ENCODE data around the gene OPCML. TPM values are rescaled to one million over a fixed set of nuclear protein-coding genes. Genes with fewer than 3 reads are reported as not detected.

Gene OPCML
- total RNA-seq, 1 experiment from 2014 or later = 0.94 TPM

- Histone ChIP-seq H4K20me1 (ENCODE audit: control insufficient read depth, insufficient read depth, insufficient read length) (no peaks in the 10 kb centered on the region), H3K18ac (ENCODE audit: insufficient read length, low read depth, low read length) (no peak overlapping the region), H3K23me2 (ENCODE audit: insufficient read length, low read depth, low read length, poor library complexity, severe bottlenecking) (peaks cover 17% of the 10 kb centered on the region), H4K8ac (replicated peaks; ENCODE audit: insufficient read length, low read depth, low read length) (no peak overlapping the region), H3K27me3 (ENCODE audit: insufficient read depth, low read length) (no peaks in the 10 kb centered on the region), H2BK5ac (ENCODE audit: insufficient read length, low read length) (no peak overlapping the region), H3K9me3 (ENCODE audit: control insufficient read depth, low read depth, low read length) (no peaks in the 10 kb centered on the region), H3K23ac (ENCODE audit: insufficient read length, low read depth, low read length) (no peak overlapping the region), H2BK15ac (ENCODE audit: low read depth, low read length) (no peak overlapping the region), H3K56ac (ENCODE audit: insufficient read length, low read depth, low read length) (no peak overlapping the region), H4K91ac (ENCODE audit: insufficient read length, low read depth, low read length) (no peak overlapping the region), H3K14ac (ENCODE audit: insufficient read depth, low read length) (no peak overlapping the region), H2AFZ (ENCODE audit: low read length) (no peak overlapping the region), H2BK12ac (ENCODE audit: insufficient read length, low read depth, low read length) (no peak overlapping the region), H3K4me2 (ENCODE audit: insufficient read depth, insufficient read length, low read length) (no peak overlapping the region), H3K9ac (ENCODE audit: extremely low read depth, insufficient read length, low read length) (no peak overlapping the region), H2BK120ac (ENCODE audit: low read depth, low read length, poor library complexity, severe bottlenecking) (no peak overlapping the region), H3K79me1 (ENCODE audit: insufficient read depth, low read depth, low read length, poor library complexity, severe bottlenecking) (no peaks in the 10 kb centered on the region), H4K5ac (ENCODE audit: insufficient read length, low read depth, low read length) (no peak overlapping the region), H2AK5ac (ENCODE audit: insufficient read length, low read length) (no peak overlapping the region), H3T11ph (ENCODE audit: low read length) (no peak overlapping the region), H3K27ac (ENCODE audit: insufficient read length, low read depth, low read length) (no peak overlapping the region), H2BK20ac (ENCODE audit: low read depth, low read length, poor library complexity, severe bottlenecking) (no peak overlapping the region), H3K4ac (ENCODE audit: low read depth, low read length) (no peak overlapping the region), H3K79me2 (ENCODE audit: insufficient read depth, low read length) (no peaks in the 10 kb centered on the region), H3K4me1 (ENCODE audit: insufficient read depth, low read length) (peaks cover 13% of the 10 kb centered on the region)
- no peak for DNase-seq
- H3K4me3 Mint-ChIP-seq = no peak overlapping the region
- WGBS (ENCODE audit: extremely low coverage, insufficient read length, low lambda C conversion rate) = no CpG with 5 or more reads among the region's 3 CpGs
- no peak for TF ChIP-seq CTCF (conservative IDR thresholded peaks at IDR 0.05)
- peaks cover 0 to 4% (median 0%) of the 10 kb centered on the region in 3 experiments; a peak in 2 of 7 replicates for H3K36me3 Mint-ChIP-seq (ENCODE audit: insufficient read depth in 1 of 3, low read depth in 3 of 3)
- no peak overlapping the region for H3K27ac Mint-ChIP-seq
- peaks cover 19% of the 10 kb centered on the region for H3K27me3 Mint-ChIP-seq (ENCODE audit: low read depth)
- peaks cover 37 to 41% of the 10 kb centered on the region in 2 experiments for H3K4me1 Mint-ChIP-seq
- no peaks in the 10 kb centered on the region for H3K9me3 Mint-ChIP-seq
These were observed 5.5 kb downstream of the OPCML start for GRCh38 chr11:133526790-133527189.

Measured in H9 (cell line).